Peyer's patch (tissue), 4 donors: Measurements from ENCODE around the gene CPEB4.

Experiments
- POLR2A ChIP-seq, 2 donors: fragments of 450-650 bp; IDR thresholded peaks; one replicate each; pipeline ENCODE4 v1.5.1; 2017; ENCODE audit warnings: antibody characterized with exemption in 2 of 2, mild to moderate bottlenecking in 2 of 2, moderate library complexity in 2 of 2
- TF ChIP-seq, protein P1 (sequence below), 6 experiments: fragments of 450-650 bp in 4 of 6; fragments of 200-600 bp in 2 of 6; sonication (generic) in 1 of 6; IDR thresholded peaks; one replicate each; pipeline ENCODE4 v1.5.1; 2017 to 2019; ENCODE audit warnings: antibody characterized with exemption in 6 of 6, mild to moderate bottlenecking in 3 of 6, moderate library complexity in 1 of 6

DNA sequence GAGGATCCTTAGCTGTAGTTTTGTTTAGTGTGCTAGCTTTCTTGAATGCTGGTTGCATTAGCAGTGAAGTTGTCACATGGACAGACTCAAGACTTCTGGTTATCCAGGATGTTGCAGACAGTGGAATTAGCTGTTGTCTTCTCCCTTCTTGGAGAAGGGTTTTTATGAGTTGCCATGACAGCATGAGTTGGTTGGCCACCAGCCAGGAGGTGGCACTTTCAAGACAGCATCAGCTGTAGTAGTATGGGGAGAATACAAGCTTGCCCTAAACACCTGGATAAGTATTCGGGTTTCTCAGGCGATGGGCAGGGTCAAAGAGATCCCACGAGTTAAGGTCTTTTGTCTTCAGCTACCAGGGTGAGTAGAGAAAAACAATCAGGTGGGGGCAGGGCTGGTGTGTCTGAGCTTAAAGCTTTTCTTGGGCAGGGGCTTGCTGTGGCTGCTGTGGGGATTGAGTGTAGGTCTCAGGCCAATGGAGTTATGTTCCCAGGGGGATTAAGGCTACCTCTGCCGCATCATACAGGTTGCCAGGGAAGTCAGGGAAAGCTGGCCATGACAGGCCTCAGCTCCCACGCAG, 93.1 kb downstream of the CPEB4 start:
- TF ChIP-seq, protein P1, sequence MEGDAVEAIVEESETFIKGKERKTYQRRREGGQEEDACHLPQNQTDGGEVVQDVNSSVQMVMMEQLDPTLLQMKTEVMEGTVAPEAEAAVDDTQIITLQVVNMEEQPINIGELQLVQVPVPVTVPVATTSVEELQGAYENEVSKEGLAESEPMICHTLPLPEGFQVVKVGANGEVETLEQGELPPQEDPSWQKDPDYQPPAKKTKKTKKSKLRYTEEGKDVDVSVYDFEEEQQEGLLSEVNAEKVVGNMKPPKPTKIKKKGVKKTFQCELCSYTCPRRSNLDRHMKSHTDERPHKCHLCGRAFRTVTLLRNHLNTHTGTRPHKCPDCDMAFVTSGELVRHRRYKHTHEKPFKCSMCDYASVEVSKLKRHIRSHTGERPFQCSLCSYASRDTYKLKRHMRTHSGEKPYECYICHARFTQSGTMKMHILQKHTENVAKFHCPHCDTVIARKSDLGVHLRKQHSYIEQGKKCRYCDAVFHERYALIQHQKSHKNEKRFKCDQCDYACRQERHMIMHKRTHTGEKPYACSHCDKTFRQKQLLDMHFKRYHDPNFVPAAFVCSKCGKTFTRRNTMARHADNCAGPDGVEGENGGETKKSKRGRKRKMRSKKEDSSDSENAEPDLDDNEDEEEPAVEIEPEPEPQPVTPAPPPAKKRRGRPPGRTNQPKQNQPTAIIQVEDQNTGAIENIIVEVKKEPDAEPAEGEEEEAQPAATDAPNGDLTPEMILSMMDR (IDR thresholded peaks at IDR 0.05): no peak
- TF ChIP-seq POLR2A (IDR thresholded peaks at IDR 0.05): no peak
